ENCODE measurements around the gene ATR.
"Not testable (repeated sequence)": the region's sequence is repeated elsewhere in the genome, so short reads cannot be mapped to it uniquely, and the experiment has no call there.

ATR gene

DNA sequence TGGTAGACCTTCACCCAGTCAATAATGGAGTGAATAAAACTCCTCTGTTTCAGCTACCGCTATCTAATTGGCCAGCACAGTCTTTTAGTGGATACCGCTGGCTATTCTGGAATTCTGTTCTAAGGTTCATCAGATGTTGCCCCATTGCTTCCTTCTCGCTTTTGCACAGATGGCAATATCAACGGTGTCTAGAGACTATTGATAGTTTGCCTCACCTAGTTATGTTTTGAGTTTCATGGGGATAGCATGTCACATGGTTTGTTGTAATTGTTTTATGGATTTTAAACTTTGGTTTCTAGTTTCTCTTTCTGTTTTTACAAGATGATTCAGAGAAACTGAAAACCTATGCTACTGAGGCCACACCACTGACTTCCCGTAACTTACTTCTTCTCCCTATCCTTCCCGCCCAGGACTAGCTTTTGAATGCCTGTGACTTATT, 132.7 kb downstream of the ATR start:
- DNase-seq: no peak

DNA sequence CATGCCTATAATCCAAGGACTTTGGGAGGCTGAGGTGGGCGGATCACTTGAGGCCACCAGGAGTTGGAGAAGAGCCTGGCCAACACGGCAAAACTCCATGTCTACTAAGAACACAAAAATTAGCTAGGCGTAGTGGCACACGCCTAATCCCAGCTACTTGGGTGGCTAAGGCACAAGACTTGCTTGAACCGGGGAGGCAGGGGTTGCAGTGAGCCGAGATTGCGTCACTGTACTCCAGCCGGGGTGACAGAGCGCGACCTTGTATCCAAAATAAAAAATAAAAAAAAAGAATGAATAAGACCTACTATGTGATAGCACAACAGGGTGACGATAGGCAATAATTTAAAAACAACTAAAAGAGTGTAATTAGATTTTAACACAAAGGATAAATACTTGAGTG, 134.2 kb downstream of the ATR start:
- DNase-seq: no peak

DNA sequence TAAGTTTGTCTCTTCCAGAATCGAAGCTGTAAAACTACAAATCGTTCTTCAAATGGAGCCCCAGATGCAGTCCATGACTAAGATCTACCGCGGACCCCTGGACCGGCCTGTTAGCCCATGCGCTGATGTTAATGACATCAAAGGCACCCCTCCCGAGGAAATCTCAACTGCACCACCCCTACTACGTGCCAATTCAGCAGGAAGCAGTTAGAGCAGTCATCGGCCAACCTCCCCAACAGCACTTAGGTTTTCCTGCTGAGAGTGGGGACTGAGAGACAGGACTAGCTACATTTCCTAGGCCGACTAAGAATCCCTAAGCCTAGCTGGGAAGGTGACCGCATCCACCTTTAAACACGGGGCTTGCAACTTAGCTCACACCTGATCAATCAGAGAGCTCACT, 135.5 kb downstream of the ATR start:
- DNase-seq: not testable (repeated sequence)

DNA sequence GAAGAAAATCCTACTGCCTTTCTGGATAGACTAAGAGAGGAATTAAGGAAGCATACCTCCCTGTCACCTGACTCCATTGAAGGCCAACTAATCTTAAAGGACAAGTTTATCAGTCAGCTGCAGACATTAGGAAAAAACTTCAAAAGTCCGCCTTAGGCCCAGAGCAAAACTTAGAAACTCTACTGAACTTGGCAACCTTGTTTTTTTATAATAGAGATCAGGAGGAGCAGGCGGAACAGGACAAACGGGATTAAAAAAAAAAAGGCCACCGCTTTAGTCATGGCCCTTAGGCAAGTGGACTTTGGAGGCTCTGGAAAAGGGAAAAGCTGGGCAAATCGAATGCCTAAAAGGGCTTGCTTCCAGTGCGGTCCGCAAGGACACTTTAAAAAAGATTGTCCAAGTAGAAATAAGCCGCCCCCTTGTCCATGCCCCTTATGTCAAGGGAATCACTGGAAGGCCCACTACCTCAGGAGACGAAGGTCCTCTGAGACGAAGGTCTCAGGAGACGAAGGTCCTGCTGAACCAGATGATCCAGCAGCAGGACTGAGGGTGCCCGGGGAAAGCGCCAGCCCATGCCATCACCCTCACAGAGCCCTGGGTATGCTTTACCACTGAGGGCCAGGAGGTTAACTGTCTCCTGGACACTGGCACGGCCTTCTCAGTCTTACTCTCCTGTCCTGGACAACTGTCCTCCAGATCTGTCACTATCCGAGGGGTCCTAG, 138.9 kb downstream of the ATR start:
- not testable (repeated sequence) for DNase-seq

DNA sequence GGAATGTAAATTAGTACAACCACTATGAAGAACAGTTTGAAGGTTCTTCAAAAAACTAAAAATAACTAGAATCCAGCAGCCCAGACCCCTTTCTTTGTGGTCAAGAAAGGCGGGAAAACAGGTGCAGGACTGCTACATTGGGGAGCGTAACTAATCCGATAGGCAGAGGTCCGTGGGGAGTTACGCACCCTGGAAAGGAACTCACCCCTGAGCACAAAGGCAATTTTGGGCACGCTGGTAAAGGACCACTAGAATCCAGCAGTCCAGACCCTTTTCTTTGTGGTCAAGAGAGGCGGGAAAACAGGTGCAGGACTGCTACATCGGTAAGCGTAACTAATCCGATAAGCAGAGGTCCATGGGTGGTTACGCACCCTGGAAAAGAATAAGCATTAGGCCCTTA, 140.4 kb downstream of the ATR start:
- DNase-seq: not testable (repeated sequence)

DNA sequence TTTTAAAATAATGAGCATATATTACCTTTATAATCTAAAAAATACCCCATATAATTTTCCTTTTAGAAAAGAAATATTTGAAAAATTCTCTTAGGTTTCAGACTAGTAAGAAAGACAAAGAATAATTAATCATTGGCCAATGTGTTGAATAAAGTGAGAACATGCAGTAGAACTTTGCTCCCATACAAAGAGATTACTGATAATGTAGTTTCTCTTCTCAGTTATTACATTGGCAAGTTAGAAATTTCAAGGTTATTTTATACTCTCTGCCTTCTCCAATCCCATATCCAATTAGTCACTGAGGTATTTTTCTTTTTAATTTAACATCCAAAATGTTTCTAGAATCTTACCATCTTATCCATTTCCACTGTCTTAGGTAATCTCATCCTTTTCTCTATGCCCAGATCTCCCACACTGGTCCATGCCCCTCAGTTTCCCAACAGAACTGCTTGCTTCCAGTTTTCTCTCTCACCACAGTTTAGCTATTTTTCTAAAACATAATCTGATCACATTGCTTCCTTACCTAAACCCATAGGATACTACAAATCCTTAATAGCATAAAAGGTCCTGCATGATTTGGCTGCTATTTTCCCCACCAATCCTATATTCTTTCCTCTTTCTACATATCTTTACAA, 141.5 kb downstream of the ATR start:
- DNase-seq: no peak

DNA sequence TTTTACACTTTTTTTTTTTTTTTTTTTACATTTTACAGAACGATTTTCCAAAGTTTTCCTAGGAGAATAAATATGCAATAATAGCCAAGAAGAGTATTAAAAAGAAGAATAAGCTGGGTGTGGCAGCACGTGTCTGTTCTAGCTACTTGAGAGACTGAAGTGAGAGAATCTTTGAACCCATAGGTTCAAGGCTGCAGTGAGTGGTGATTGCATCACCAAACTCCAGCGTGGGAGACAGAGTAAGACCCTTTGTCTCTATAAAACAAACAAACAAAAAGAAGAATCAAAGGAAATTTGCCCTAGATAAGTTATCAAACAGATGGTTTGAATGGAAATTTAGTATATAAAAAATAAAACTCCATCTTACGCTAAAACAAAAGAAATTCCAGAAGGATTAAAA, 144.0 kb downstream of the ATR start:
- no peak for DNase-seq

DNA sequence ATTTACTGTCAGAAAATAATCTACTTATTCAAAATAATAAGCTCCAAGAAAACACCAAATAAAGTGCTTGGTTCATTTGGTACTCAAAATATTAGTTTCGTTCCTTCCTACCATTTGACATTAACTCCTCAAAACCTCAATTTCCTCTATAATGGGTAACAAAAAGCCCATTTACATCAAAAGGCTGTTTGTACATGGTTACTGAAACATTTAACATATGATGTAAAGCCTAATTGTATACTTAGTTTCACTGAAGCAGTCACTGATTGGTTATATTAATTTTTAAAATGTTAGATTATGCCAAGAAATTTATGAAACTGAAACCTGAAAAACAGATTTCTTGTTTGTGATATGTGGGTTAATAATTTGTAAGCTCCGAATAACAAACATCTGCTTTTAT, 145.4 kb downstream of the ATR start:
- no peak for DNase-seq

DNA sequence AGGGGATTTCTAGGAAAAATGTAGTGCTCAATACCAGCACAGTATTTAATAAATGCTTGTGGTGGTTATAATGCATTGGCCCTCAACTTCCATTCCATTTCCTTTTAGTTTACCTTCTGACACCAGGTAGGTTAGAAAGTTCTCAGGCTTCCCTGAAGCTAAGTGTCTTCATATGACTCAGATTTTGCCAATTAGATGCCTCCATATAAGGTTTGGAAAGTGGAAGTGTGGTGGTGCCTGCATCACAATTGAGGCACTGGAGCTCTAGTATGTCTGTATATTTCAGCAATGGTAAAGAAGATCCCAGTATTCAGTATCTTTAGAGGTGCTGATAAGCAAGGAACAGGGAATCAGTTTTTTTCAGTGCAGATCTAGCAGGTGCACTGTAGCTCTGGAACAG, 149.0 kb downstream of the ATR start:
- DNase-seq: no peak

DNA sequence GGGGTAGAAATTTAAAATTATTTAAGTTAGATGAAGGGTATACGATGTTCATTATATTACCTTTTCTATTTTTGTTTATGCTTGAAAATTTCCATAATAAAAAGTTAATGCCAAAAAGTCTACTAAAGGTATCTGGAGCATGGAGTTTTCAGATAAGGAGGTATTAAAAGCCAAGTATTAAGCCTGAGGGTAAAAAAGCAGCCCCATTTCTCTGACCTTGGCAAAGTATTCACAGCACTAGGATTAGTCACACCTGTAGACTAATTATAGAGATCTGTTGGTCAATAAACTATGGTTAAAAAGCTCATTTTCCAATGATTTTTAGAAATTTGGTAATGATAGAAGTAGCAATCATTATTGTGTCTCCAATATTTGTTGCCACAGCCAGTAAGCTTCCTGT, 153.8 kb downstream of the ATR start:
- DNase-seq: no peak

DNA sequence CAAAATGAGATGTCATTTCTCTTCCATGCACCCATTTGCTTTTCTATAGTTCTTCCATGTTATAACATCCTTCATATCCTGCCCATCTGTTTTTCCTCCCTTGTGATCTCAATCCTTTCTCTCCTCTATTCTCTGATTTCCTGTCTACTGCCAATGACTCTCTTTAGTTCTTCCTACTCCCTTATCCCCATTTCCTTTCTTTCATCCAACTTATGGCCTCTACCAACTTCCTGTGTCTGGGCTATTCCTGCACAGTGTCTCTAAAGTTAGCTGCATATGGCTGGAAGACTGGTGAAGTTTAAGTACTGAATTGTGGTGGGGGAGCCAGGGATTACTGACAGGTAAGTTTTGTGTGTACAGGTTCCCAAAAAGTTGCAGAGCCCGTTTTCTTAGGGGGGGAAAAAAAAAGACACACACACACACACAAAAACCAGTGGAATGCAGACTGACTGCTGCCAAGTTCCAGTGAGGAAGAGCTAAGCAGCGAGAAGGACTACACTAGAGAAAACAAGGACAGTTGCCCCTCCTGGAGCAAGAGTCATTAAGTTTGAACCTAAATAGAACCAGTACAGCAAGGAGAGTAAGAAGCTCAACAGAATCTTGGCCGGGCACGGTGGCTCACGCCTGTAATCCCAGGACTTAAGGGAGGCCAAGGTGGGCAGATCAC, 159.5 kb downstream of the ATR start:
- DNase-seq: no peak

DNA sequence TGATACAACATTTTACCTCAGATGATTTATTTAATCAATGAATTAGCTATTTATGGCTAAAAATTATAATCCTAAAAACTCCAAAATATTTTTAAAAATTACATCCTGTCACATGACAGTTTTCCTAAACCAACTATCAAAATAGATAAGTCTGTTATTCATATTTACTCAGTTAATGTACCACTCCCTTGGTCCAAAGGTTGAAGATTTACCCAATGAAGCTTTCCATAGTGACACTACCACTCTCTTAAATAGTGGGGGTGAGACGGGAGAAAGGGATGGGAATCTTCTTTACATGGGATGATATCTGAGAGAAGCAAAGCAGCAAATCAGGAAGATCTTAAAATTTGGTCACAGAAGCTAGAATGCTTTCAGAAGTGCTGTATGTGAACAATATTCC, 161.2 kb downstream of the ATR start:
- no peak for DNase-seq

DNA sequence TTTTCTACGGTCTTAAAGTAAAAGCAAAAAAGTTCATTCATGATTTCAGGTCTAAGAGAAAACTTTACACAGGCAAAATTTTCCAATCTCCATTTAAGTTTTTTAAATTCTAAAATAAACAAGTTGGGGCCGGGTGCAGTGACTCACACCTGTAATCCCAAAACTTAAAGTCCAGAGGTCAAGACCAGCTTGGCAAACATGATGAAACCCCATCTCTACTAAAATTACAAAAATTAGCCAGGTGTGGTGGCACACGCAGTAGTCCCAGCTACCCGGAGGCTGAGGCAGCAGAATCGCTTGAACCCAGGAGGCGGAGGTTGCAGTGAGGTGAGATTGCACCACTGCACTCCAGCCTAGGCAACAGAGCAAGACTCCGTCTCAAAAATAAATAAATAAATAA, 178.0 kb downstream of the ATR start:
- DNase-seq: not testable (repeated sequence)

All from 8988T (cell line).